HEK293T (cell line): Measurements from ENCODE around the gene LCN12.

ENCODE experiments used
- ARNT ChIP-seq: fragments of 450-650 bp; IDR thresholded peaks from 2 replicates; pipeline ENCODE4 v1.6.1; 2017; ENCODE audit warnings: mild to moderate bottlenecking
- BHLHE40 ChIP-seq: fragments of 450-650 bp; IDR thresholded peaks from 2 replicates; pipeline ENCODE4 v1.6.1; 2016; ENCODE audit warnings: mild to moderate bottlenecking, moderate library complexity, borderline replicate concordance
- CTBP1 ChIP-seq: fragments of 450-650 bp; IDR thresholded peaks from 2 replicates; pipeline ENCODE4 v1.6.1; 2016; ENCODE audit warnings: borderline replicate concordance
- ELF4 ChIP-seq: fragments of 450-650 bp; IDR thresholded peaks from 2 replicates; pipeline ENCODE4 v1.6.1; 2017; ENCODE audit warnings: antibody characterized with exemption
- FOXA1 ChIP-seq: fragments of 450-650 bp; IDR thresholded peaks from 2 replicates; pipeline ENCODE4 v1.6.1; 2016; ENCODE audit warnings: mild to moderate bottlenecking
- FOXK2 ChIP-seq: fragments of 450-650 bp; IDR thresholded peaks from 2 replicates; pipeline ENCODE4 v1.6.1; 2016; ENCODE audit warnings: mild to moderate bottlenecking
- FOXM1 ChIP-seq: fragments of 450-650 bp; IDR thresholded peaks from 2 replicates; pipeline ENCODE4 v1.6.1; 2017; ENCODE audit warnings: mild to moderate bottlenecking, borderline replicate concordance
- HDGF ChIP-seq: fragments of 450-650 bp; IDR thresholded peaks from 2 replicates; pipeline ENCODE4 v1.6.1; 2017; ENCODE audit warnings: antibody characterized with exemption, borderline replicate concordance
- L3MBTL2 ChIP-seq: fragments of 450-650 bp; conservative IDR thresholded peaks from 2 replicates; pipeline ENCODE4 v1.6.1; 2016; ENCODE audit warnings: mild to moderate bottlenecking
- NFRKB ChIP-seq: fragments of 450-650 bp; IDR thresholded peaks from 2 replicates; pipeline ENCODE4 v1.6.1; 2016; ENCODE audit warnings: mild to moderate bottlenecking, moderate library complexity
- SP1 ChIP-seq: fragments of 450-650 bp; IDR thresholded peaks from 2 replicates; pipeline ENCODE4 v1.6.1; 2017
- TARDBP ChIP-seq: fragments of 450-650 bp; IDR thresholded peaks from 2 replicates; pipeline ENCODE4 v1.6.1; 2016
- ZNF384 ChIP-seq: fragments of 450-650 bp; IDR thresholded peaks from 2 replicates; pipeline ENCODE4 v1.6.1; 2016
- TF ChIP-seq, protein P1 (sequence below): fragments of 450-650 bp; IDR thresholded peaks from 2 replicates; pipeline ENCODE4 v1.6.1; 2016

DNA sequence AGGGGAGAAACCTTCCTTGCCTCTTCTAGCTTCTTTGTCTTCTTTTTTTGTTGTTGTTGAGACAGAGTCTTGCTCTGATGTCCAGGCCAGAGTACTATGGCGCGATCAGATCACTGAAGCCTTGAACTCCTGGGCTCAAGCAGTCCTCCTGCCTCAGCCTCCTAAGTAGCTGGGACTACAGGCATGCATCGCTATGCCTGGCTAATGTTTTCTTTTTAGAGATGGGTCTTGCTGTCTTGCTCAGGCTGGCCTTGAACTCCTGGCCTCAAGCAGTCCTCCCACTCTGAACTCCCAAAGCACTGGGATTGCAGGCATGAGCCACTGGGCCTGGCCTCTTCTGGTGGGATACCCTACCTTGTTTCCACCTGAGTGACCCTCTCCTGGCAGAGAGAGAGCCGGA is 36.8 kb downstream of the LCN12 start:
- TF ChIP-seq FOXM1 (no peak), SP1 (no peak), FOXK2 (no peak), TARDBP (no peak), BHLHE40 (no peak), CTBP1 (no peak), ARNT (no peak), ZNF384 (no peak), FOXA1 (no peak), ELF4 (no peak), L3MBTL2 (no peak), NFRKB (no peak), HDGF (no peak)
- TF ChIP-seq, protein P1, sequence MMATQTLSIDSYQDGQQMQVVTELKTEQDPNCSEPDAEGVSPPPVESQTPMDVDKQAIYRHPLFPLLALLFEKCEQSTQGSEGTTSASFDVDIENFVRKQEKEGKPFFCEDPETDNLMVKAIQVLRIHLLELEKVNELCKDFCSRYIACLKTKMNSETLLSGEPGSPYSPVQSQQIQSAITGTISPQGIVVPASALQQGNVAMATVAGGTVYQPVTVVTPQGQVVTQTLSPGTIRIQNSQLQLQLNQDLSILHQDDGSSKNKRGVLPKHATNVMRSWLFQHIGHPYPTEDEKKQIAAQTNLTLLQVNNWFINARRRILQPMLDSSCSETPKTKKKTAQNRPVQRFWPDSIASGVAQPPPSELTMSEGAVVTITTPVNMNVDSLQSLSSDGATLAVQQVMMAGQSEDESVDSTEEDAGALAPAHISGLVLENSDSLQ = no peak
